ENCODE results near the gene GOLGA6A.

GRCh38 chr15:74045636-74046274 lies 36.6 kb downstream of the GOLGA6A start:
- TF ChIP-seq SRF (CRISPR knock-in tag; IDR thresholded peaks at IDR 0.05) (no peak), SP1 (CRISPR knock-in tag; IDR thresholded peaks at IDR 0.05) (no peak), ZZZ3 (IDR thresholded peaks at IDR 0.05) (no peak), BRCA1 (IDR thresholded peaks at IDR 0.05) (no peak), BRCA1 (CRISPR knock-in tag; IDR thresholded peaks at IDR 0.05) (no peak), ARNT (IDR thresholded peaks at IDR 0.05) (no peak), POLR2A (conservative IDR thresholded peaks at IDR 0.05) (no peak), CHD4 (IDR thresholded peaks at IDR 0.05; ENCODE audit: insufficient read depth, insufficient replicate concordance, low read depth, low read length, poor library complexity, severe bottlenecking) (no peak)

All from K562 (cell line).